Measurements from ENCODE around the gene KDM2A.

- TF ChIP-seq EP300 (IDR thresholded peaks at IDR 0.05) (no peak), CTCF (IDR thresholded peaks at IDR 0.05) (no peak)
Measured at GRCh38 chr11:67273260-67273990, 154.4 kb downstream of the KDM2A start.
